Measurements from ENCODE around the gene UBR2. TPM values are rescaled to one million over a fixed set of nuclear protein-coding genes. Genes with fewer than 3 reads are reported as not detected.
"Not testable (repeated sequence)": the region's sequence is repeated elsewhere in the genome, so short reads cannot be mapped to it uniquely, and the experiment has no call there.

Gene UBR2
- total RNA-seq, 2 experiments from 2014 or later = 23.1 to 23.5 TPM

DNA sequence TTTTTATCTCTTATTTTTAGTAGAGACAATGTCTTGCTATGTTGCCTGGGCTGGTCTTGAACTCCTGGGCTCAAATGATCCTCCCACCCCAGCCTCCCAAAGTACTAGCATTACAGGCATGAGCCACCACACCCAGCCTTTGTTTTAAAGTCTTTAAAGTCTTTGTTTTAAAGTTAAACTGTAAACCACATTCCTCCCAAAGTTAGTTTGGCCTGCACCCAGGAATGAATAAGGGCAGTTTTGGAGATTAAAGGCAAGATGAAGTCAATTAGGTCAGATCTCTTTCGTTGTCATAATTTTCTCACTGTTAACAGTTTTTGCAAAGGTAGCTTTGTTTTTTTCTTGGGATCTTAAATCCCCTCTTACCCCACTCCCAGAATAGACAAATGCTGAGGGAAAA lies 63.8 kb downstream of the UBR2 start:
- intact Hi-C loops (cut with micrococcal nuclease) = no loop called here
- Mint-ChIP-seq H3K27me3 (ENCODE audit: low read depth) (no peaks in the 10 kb centered on the region), H3K36me3 (ENCODE audit: low read depth) (peaks cover 13% of the 10 kb centered on the region), H3K27ac (peak overlapping the region; percentile 56), H3K4me1 (ENCODE audit: low read depth) (peaks cover 4% of the 10 kb centered on the region), H3K9me3 (no peaks in the 10 kb centered on the region), H3K4me3 (no peak overlapping the region)
- CTCF ChIA-PET = interaction anchor here (1.2 kb wide), 1 partner anchor 99 kb away, joined by 3 read pairs; no protein-coding TSS in a partner anchor
- DNase-seq = no peak

DNA sequence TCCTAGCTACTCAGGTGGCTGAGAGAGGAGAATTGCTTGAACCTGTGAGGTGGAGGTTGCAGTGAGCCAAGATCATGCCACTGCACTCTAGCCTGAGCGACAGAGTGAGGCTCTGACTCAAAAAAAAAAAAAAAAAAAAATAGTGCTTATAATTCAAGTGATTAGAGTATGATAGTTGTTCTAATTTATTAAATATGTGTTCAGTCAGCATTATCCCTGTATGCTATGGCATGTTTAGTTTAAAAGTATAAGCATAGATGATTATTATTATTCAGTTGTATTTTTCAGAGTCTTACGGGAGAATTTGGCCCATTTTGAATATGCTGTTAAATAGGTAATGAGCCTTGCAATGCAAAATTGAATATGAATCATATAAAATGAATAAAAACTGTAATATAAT lies 64.8 kb downstream of the UBR2 start:
- DNase-seq = no peak
- intact Hi-C loops (cut with micrococcal nuclease) = no loop called here
- peaks cover 14% of the 10 kb centered on the region for H3K36me3 Mint-ChIP-seq (ENCODE audit: low read depth)
- no peak overlapping the region for H3K4me3 Mint-ChIP-seq
- peaks cover 4% of the 10 kb centered on the region for H3K4me1 Mint-ChIP-seq (ENCODE audit: low read depth)
- no peaks in the 10 kb centered on the region for H3K9me3 Mint-ChIP-seq
- no peak overlapping the region for H3K27ac Mint-ChIP-seq
- CTCF ChIA-PET = no interaction called here
- H3K27me3 Mint-ChIP-seq (ENCODE audit: low read depth) = no peaks in the 10 kb centered on the region

DNA sequence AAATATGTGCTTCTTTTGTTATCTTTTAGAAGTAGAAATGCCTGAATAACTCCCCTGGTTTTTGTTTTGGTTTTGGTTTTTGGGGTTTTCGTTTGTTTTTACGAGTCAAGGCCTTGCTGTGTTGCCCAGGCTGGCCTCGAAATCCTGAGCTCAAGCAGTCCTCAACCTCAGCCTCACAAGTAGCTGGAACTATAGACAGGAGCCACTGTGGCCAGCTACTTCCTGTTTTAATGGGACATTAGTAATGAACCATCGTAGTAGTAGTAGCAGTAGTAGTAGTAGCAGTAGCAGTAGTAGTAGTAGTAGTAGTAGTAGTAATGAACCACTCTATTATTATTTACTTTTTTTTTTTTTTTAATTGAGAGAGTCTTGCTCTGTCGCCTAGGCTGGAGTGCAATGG lies 66.0 kb downstream of the UBR2 start:
- Mint-ChIP-seq H3K4me1 (ENCODE audit: low read depth) (peaks cover 4% of the 10 kb centered on the region), H3K36me3 (ENCODE audit: low read depth) (peaks cover 16% of the 10 kb centered on the region), H3K27me3 (ENCODE audit: low read depth) (no peaks in the 10 kb centered on the region), H3K4me3 (no peak overlapping the region), H3K27ac (peak overlapping the region; percentile 28), H3K9me3 (no peaks in the 10 kb centered on the region)
- CTCF ChIA-PET = interaction anchor here (0.6 to 0.7 kb wide), 2 partner anchors 26 to 83 kb away, joined by 3 to 7 read pairs; no protein-coding TSS in a partner anchor
- no peak for DNase-seq
- intact Hi-C loops (cut with micrococcal nuclease) = no loop called here

DNA sequence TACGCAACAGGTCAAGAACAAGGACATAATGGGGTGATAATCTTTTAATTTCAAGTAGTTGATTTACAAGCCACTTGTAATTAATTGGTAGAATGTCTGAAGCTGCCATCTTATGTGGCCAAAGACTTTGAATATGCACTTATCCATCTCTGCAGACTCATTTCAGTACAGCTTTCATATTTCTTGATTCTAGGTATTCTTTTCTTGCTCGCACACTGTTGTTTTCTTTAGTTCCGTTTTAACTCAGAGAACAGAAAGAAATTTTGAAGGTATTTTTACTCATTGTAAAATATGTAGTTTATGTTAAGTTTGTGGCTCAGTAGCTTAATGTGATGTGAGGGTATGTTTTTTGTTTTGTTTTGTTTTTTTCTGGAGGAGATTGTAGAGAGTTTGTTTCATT lies 73.9 kb downstream of the UBR2 start:
- intact Hi-C loops (cut with micrococcal nuclease) = no loop called here
- Mint-ChIP-seq H3K9me3 (no peaks in the 10 kb centered on the region), H3K36me3 (ENCODE audit: low read depth) (peaks cover 22% of the 10 kb centered on the region), H3K4me1 (ENCODE audit: low read depth) (peaks cover 10% of the 10 kb centered on the region), H3K27me3 (ENCODE audit: low read depth) (no peaks in the 10 kb centered on the region), H3K27ac (peak overlapping the region; percentile 28), H3K4me3 (no peak overlapping the region)
- CTCF ChIA-PET = interaction anchor here (0.8 kb wide), 1 partner anchor 89 kb away, joined by 3 read pairs; no protein-coding TSS in a partner anchor
- no peak for DNase-seq

DNA sequence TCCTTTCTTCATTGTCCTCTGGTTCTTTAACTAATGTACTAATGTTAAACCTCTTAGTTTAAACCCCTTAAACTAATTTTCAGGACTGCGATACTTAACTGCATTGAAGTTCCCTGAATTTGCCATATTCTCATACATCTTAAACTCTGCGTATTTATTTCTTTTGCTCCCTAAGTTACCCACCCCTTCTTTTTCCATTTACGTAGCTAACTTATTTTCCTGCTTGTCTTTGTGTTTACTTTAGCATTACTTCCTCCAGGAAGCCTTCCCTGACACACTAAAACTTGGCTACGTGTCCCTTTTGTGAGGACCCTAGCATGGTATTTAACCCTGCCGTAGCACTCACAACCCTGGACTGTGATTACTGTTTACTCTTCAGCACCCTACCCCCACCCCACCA lies 79.0 kb downstream of the UBR2 start:
- peaks cover 13% of the 10 kb centered on the region for H3K36me3 Mint-ChIP-seq (ENCODE audit: low read depth)
- H3K4me1 Mint-ChIP-seq (ENCODE audit: low read depth) = peaks cover 3% of the 10 kb centered on the region

DNA sequence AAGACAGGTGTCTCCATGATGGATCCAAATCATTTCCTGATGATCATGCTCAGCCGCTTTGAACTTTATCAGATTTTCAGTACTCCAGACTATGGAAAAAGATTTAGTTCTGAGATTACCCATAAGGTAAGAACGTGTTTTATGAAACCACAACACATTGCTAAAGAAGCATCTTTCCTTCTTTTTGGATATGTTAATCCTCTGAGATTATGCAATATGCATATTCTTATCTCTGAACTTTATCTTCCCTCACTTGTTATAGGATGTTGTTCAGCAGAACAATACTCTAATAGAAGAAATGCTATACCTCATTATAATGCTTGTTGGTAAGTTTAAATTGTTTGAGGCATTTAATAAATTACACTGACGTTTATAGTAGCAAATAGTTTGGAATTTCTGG lies 80.4 kb downstream of the UBR2 start:
- CTCF ChIA-PET = no interaction called here
- Mint-ChIP-seq H3K4me3 (no peak overlapping the region), H3K27me3 (ENCODE audit: low read depth) (no peaks in the 10 kb centered on the region), H3K4me1 (ENCODE audit: low read depth) (no peaks in the 10 kb centered on the region), H3K9me3 (no peaks in the 10 kb centered on the region), H3K27ac (no peak overlapping the region), H3K36me3 (ENCODE audit: low read depth) (peaks cover 11% of the 10 kb centered on the region)
- intact Hi-C loops (cut with micrococcal nuclease) = no loop called here
- DNase-seq = no peak

More for the DNA sequence above, 79.0 kb downstream of the UBR2 start:
- Mint-ChIP-seq H3K27me3 (ENCODE audit: low read depth) (no peaks in the 10 kb centered on the region), H3K4me3 (no peak overlapping the region), H3K9me3 (no peaks in the 10 kb centered on the region), H3K27ac (no peak overlapping the region)
- DNase-seq = no peak
- intact Hi-C loops (cut with micrococcal nuclease) = no loop called here
- CTCF ChIA-PET = no interaction called here

DNA sequence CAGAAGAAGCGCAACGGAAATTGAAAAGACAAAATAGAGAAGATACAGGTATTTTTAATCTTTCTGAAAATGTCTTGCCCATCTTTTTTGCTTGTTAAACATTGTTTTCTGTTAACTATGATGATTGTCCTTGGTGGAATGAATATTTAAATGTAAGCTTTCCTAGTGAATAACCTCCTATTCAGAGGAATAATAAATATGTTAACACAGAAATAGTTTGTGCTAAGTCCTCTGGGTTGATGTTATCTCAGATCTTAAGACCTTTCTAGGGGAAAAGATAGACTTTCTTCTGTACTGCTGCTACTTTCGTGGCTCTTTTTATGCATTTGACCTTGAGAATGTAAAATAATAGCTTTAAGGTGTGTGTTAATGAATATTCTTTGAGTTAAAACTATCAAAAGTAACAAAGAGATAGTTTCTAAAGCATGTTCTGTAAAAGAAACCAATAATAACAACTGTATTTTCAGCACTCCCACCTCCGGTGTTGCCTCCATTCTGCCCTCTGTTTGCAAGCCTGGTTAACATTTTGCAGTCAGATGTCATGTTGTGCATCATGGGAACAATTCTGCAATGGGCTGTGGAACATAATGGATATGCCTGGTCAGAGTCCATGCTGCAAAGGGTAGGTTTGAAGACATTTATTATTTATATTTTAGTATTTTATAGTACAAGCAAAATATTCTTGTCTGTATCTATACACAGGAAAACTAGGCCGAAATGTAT lies 88.4 kb downstream of the UBR2 start:
- intact Hi-C loops (cut with micrococcal nuclease) = no loop called here
- H3K4me3 Mint-ChIP-seq = no peak overlapping the region
- no peak overlapping the region for H3K27ac Mint-ChIP-seq
- H3K9me3 Mint-ChIP-seq = no peaks in the 10 kb centered on the region
- peaks cover 14% of the 10 kb centered on the region for H3K36me3 Mint-ChIP-seq (ENCODE audit: low read depth)
- no peaks in the 10 kb centered on the region for H3K4me1 Mint-ChIP-seq (ENCODE audit: low read depth)
- DNase-seq = no peak
- no peaks in the 10 kb centered on the region for H3K27me3 Mint-ChIP-seq (ENCODE audit: low read depth)
- CTCF ChIA-PET = interaction anchor here (0.6 to 0.7 kb wide), 2 partner anchors 233 to 383 kb away, joined by 3 to 7 read pairs; no protein-coding TSS in a partner anchor

DNA sequence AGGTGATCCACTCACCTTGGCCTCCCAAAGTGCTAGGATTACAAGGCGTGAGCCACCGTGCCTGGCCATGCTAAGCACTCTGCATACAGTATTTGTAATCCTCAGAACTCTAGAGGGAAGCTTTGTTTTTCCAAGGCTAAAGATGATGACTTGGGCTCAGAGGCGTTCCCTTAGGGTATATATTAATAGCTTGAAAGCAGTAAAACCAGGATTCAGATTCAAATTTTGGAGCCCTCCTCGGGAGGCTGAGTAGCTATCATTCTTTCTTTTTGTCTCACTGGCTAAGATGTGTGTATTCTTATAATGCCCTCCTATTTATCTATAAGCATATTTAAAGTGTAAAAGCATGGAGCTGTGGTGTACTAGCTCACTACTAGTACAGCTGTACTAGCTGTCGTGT lies 90.0 kb downstream of the UBR2 start:
- H3K27ac Mint-ChIP-seq = no peak overlapping the region
- CTCF ChIA-PET = interaction anchor here (1.7 kb wide), 1 partner anchor 34 kb away, joined by 4 read pairs; no protein-coding TSS in a partner anchor
- no peak overlapping the region for H3K4me3 Mint-ChIP-seq

DNA sequence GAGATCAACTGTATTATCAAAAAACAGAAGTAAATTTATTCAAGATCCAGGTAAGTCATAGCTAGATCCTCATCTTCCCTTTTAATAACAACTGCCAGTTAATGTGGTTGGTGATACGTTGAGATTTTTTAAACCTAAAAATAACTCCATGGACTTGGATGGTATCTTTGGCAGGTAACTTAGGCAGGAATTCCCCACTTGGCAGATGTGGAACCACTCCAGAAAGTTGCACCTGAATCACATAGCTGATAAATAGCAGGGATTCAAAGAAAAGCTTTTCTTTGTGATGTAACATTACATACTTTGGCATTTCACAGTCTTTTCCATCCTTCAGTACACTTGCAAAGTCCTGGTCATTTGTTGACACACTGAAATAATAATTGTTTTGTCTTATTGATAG lies 96.0 kb downstream of the UBR2 start:
- no peak overlapping the region for H3K4me3 Mint-ChIP-seq
- no peaks in the 10 kb centered on the region for H3K27me3 Mint-ChIP-seq (ENCODE audit: low read depth)
- H3K9me3 Mint-ChIP-seq = no peaks in the 10 kb centered on the region
- CTCF ChIA-PET = interaction anchor here (5.8 kb wide), 1 partner anchor 218 kb away, joined by 53 read pairs; the partner anchor contains the start of gene RPL7L1
- peaks cover 28% of the 10 kb centered on the region for H3K36me3 Mint-ChIP-seq (ENCODE audit: low read depth)
- intact Hi-C loops (cut with micrococcal nuclease) = no loop called here
- peak overlapping the region; percentile 3 for H3K27ac Mint-ChIP-seq
- DNase-seq = no peak
- no peaks in the 10 kb centered on the region for H3K4me1 Mint-ChIP-seq (ENCODE audit: low read depth)

More for the DNA sequence above, 90.0 kb downstream of the UBR2 start:
- intact Hi-C loops (cut with micrococcal nuclease) = no loop called here
- Mint-ChIP-seq H3K36me3 (ENCODE audit: low read depth) (peaks cover 18% of the 10 kb centered on the region), H3K27me3 (ENCODE audit: low read depth) (no peaks in the 10 kb centered on the region), H3K9me3 (no peaks in the 10 kb centered on the region), H3K4me1 (ENCODE audit: low read depth) (no peaks in the 10 kb centered on the region)
- no peak for DNase-seq

DNA sequence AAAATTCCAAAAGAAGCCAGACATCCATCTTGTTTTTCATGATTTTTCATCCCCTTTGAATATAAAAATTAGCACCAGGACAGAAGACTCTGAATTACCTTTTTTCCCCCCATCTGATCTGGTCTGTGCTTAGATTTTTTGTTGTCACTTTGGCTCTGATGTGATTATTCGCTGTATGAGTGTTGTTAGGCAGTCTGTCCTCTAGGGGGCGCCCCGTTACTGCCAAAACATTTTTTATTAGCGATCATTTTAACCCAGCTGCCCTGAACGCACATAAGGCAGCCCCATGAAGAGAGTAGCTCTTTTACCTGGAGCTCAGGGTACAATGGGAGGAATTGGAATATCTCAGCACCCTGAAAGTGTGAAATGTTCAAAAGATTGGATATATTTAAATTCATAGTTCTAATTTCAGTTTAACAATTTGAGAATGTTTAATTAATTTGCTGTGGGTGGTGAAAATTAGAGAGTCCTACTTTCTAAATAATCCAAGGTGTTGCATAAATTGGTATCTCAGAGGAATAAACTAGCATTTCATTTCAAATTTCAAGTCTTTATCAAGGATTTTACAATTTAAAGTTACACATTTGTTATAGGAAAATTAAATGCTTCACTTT lies 97.8 kb downstream of the UBR2 start:
- Mint-ChIP-seq H3K36me3 (ENCODE audit: low read depth) (peaks cover 31% of the 10 kb centered on the region), H3K4me1 (ENCODE audit: low read depth) (no peaks in the 10 kb centered on the region), H3K4me3 (no peak overlapping the region), H3K9me3 (no peaks in the 10 kb centered on the region), H3K27ac (no peak overlapping the region), H3K27me3 (ENCODE audit: low read depth) (no peaks in the 10 kb centered on the region)
- intact Hi-C loops (cut with micrococcal nuclease) = loop anchor here (1.0 kb wide), 3 partner anchors 65 to 238 kb away; no protein-coding TSS in a partner anchor
- peak; percentile 92 for DNase-seq
- CTCF ChIA-PET = interaction anchor here (0.6 to 5.8 kb wide), 31 partner anchors 9 to 443 kb away, joined by 3 to 53 read pairs (median 4); partner anchors contain the start of genes PRPH2, PTCRA and RPL7L1

DNA sequence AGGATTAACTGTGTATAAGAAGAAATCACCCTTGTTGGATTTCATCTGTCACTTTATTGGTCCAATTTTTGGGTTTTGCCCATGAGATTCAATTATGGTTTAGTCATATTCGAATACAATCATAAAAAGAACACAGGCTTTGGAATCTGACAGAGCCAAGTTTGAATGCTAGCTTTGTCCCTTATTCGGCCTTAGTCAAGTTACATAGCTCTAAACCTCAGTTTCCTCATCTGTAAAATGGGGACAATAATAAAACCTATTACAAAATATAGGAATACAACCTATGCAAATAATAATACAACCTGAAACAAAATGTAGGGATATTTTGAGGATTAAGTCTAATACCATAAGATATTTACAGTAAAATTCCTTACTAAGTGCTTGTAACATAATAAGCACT lies 100.9 kb downstream of the UBR2 start:
- H3K4me1 Mint-ChIP-seq (ENCODE audit: low read depth) = no peaks in the 10 kb centered on the region
- no peaks in the 10 kb centered on the region for H3K27me3 Mint-ChIP-seq (ENCODE audit: low read depth)
- peaks cover 31% of the 10 kb centered on the region for H3K36me3 Mint-ChIP-seq (ENCODE audit: low read depth)
- intact Hi-C loops (cut with micrococcal nuclease) = no loop called here
- no peak overlapping the region for H3K4me3 Mint-ChIP-seq
- H3K27ac Mint-ChIP-seq = no peak overlapping the region
- CTCF ChIA-PET = interaction anchor here (0.6 to 5.8 kb wide), 6 partner anchors 14 to 229 kb away, joined by 3 to 53 read pairs (median 4); partner anchors contain the start of gene RPL7L1
- no peak for DNase-seq
- no peaks in the 10 kb centered on the region for H3K9me3 Mint-ChIP-seq

DNA sequence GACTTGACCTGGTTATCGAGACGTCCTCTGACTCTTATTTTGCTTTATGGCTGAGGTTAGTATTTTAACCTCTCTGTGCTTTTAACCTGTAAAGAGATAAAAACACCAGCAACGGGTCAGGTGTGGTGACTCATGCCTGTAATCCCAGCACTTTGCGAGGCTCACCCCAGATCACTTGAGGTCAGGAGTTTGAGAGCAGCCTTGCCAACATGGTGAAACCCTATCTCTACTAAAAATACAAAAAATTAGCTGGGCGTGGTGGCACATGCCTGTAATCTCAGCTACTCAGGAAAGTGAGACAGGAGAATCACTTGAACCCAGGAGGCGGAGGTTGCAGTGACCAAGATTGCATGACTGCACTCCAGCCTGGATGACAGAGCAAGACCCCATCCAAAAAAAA lies 110.5 kb downstream of the UBR2 start:
- H3K4me3 Mint-ChIP-seq; DNase-seq; H3K9me3 Mint-ChIP-seq; H3K27ac Mint-ChIP-seq; intact Hi-C loops (cut with micrococcal nuclease); H3K27me3 Mint-ChIP-seq (ENCODE audit: low read depth); H3K4me1 Mint-ChIP-seq (ENCODE audit: low read depth): not testable (repeated sequence)
- H3K36me3 Mint-ChIP-seq (ENCODE audit: low read depth) = peaks cover 41% of the 10 kb centered on the region
- CTCF ChIA-PET = interaction anchor here (0.9 kb wide), 1 partner anchor 68 kb away, joined by 4 read pairs; no protein-coding TSS in a partner anchor

All from activated naive CD4-positive, alpha-beta T cell treated with anti-CD3 and anti-CD28 coated beads for 36 hours (primary cell).